Kidney epithelial cell (primary cell): ENCODE data around the gene PSD4. TPM values are rescaled to one million over a fixed set of nuclear protein-coding genes. Genes with fewer than 3 reads are reported as not detected.

Experiments used
- DNase-seq: peaks from one replicate; pipeline ENCODE4 v3.0.0-alpha.2; 2010; ENCODE audit warnings: low read depth
- H3K27me3 ChIP-seq: 2 replicates; pipeline ENCODE4 v1.6.0; 2011; ENCODE audit warnings: low read length; ENCODE audit not compliant: control insufficient read depth, insufficient read depth
- H3K36me3 ChIP-seq: 2 replicates; pipeline ENCODE4 v1.5.1; 2011; ENCODE audit warnings: low read length; ENCODE audit not compliant: control insufficient read depth, insufficient read depth
- H3K4me3 ChIP-seq: 2 replicates; pipeline ENCODE4 v1.5.1; 2011; ENCODE audit warnings: low read depth, mild to moderate bottlenecking, control low read depth, low read length
- total RNA-seq: library from RNA; depleted of rRNA; stranded (reverse); fragments of >200 nt; gene quantifications from 2 replicates; pipeline ENCODE4 v1.2.3, GENCODE V29; 2015
- TF ChIP-seq, protein P1 (sequence below): IDR thresholded peaks from 2 replicates; pipeline ENCODE4 v1.5.1; 2011; ENCODE audit warnings: mild to moderate bottlenecking, moderate library complexity, low read length, control low read depth, inconsistent platforms; ENCODE audit not compliant: insufficient read depth, poor library complexity, severe bottlenecking

PSD4 gene
- total RNA-seq, 1 donor from 2014 or later: 13.9 TPM

DNA sequence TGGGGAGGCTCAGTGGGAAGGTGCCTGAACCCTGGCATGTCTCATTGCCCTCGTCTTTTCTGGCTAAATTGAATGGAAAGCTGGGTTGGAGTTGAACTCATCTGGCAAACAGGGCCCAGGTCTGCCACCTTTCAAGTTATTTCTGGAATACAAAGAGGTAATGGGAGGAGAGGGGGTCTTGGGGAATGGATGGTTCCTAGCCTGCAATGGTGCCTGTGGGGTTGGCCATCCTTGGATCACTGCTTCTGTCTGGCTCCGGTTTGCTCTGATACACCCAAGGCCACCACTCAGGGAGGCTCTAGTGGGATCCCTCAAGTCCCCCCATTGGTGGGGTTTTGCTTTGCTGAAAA, 45.3 kb downstream of the PSD4 start:
- DNase-seq: no peak
- H3K36me3 ChIP-seq: peaks cover 6% of the 10 kb centered on the region
- H3K27me3 ChIP-seq: no peaks in the 10 kb centered on the region
- H3K4me3 ChIP-seq: no peak overlapping the region
- TF ChIP-seq, protein P1, sequence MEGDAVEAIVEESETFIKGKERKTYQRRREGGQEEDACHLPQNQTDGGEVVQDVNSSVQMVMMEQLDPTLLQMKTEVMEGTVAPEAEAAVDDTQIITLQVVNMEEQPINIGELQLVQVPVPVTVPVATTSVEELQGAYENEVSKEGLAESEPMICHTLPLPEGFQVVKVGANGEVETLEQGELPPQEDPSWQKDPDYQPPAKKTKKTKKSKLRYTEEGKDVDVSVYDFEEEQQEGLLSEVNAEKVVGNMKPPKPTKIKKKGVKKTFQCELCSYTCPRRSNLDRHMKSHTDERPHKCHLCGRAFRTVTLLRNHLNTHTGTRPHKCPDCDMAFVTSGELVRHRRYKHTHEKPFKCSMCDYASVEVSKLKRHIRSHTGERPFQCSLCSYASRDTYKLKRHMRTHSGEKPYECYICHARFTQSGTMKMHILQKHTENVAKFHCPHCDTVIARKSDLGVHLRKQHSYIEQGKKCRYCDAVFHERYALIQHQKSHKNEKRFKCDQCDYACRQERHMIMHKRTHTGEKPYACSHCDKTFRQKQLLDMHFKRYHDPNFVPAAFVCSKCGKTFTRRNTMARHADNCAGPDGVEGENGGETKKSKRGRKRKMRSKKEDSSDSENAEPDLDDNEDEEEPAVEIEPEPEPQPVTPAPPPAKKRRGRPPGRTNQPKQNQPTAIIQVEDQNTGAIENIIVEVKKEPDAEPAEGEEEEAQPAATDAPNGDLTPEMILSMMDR: no peak

DNA sequence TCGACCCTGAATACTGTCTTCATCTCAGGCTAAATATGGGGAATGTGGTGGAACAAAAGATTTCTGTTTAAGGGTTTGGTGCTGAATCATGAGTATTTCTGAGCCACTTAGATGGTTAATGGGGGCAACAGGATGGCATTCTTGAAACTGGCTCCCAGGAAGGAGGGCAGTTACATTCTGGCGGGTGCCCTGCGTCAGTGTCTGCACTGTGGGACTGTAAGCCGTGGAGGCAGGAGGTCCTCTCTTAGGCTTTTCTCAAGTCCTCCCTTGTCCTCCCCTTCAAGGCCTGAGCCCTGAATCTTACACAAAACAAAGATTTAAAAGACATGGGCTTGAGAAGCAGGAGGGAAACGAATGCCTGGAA, 45.7 kb downstream of the PSD4 start:
- peaks cover 6% of the 10 kb centered on the region for H3K36me3 ChIP-seq
- H3K4me3 ChIP-seq: no peak overlapping the region
- TF ChIP-seq, protein P1: no peak
- DNase-seq: no peak
- no peaks in the 10 kb centered on the region for H3K27me3 ChIP-seq

- Histone ChIP-seq H3K36me3 (peaks cover 6% of the 10 kb centered on the region), H3K27me3 (no peaks in the 10 kb centered on the region), H3K4me3 (no peak overlapping the region)
- DNase-seq: no peak
- TF ChIP-seq, protein P1: no peak
Observed at GRCh38 chr2:113219889-113220641, 46.3 kb downstream of the PSD4 start.

DNA sequence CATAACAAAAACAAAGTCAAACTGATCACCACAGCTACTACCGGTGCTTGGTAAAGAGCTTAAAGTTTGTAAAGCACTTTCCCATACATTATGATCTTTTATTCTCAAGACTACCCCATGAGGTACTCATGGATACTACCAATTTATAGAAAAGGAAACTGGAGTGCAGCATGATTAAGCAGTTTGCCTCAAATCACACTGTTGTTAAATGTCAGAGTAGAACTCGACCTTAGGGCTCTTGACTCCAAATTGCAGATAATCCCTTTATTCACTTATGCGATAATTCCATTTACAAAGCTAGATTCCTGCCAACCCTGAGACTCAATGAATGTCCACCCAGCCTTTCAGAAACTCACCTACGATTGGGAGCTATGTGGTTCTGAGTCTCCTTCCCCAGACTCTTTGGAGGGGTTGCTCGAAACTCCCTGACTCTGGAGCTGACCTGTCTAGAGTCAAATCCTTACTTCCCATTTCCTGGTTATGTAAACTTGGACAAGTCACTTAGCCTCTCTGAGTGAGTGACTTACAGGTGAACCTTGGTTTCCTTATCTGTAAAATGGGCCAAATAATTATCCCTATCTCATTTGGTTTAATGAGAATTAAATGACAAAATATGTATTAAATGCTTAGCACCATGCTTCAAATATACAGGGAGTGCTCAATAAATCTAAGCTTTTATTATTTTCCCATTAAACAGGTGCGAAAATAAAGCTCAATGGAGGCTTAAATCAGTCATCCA, 47.4 kb downstream of the PSD4 start:
- no peak for DNase-seq
- Histone ChIP-seq H3K27me3 (no peaks in the 10 kb centered on the region), H3K36me3 (peaks cover 6% of the 10 kb centered on the region), H3K4me3 (no peak overlapping the region)
- TF ChIP-seq, protein P1: no peak

GRCh38 chr2:113221846-113222245, 48.1 kb downstream of the PSD4 start:
- H3K36me3 ChIP-seq: peaks cover 6% of the 10 kb centered on the region
- TF ChIP-seq, protein P1: no peak
- no peaks in the 10 kb centered on the region for H3K27me3 ChIP-seq
- no peak for DNase-seq
- H3K4me3 ChIP-seq: no peak overlapping the region
